ENCODE data around the gene TEX51.

Gene TEX51

GRCh38 chr2:126933711-126934091 lies 35.0 kb downstream of the TEX51 start:
- TF ChIP-seq GLIS3 (CRISPR knock-in tag; IDR thresholded peaks at IDR 0.05) (no peak), PATZ1 (CRISPR knock-in tag; IDR thresholded peaks at IDR 0.05; ENCODE audit: borderline replicate concordance) (no peak), ESRRG (CRISPR knock-in tag; IDR thresholded peaks at IDR 0.05) (no peak), ZNF565 (CRISPR knock-in tag; conservative IDR thresholded peaks at IDR 0.05; ENCODE audit: low read depth) (no peak), CSRNP3 (CRISPR knock-in tag; IDR thresholded peaks at IDR 0.05) (no peak), PPARA (CRISPR knock-in tag; IDR thresholded peaks at IDR 0.05; ENCODE audit: borderline replicate concordance) (no peak), ZNF8 (CRISPR knock-in tag; IDR thresholded peaks at IDR 0.05) (no peak), POU6F1 (CRISPR knock-in tag; IDR thresholded peaks at IDR 0.05; ENCODE audit: borderline replicate concordance, low read depth) (no peak), CREB5 (CRISPR knock-in tag; IDR thresholded peaks at IDR 0.05; ENCODE audit: low read depth) (no peak), ZC3H10 (CRISPR knock-in tag; IDR thresholded peaks at IDR 0.05) (no peak), ISL1 (CRISPR knock-in tag; IDR thresholded peaks at IDR 0.05) (no peak), TSHZ2 (CRISPR knock-in tag; IDR thresholded peaks at IDR 0.05) (no peak), RARB (CRISPR knock-in tag; IDR thresholded peaks at IDR 0.05) (no peak), ARNTL (CRISPR knock-in tag; IDR thresholded peaks at IDR 0.05; ENCODE audit: borderline replicate concordance, low read depth) (no peak), BACH2 (CRISPR knock-in tag; IDR thresholded peaks at IDR 0.05; ENCODE audit: borderline replicate concordance) (no peak)
- no peak for ATAC-seq

GRCh38 chr2:126934809-126935208 lies 36.1 kb downstream of the TEX51 start:
- no peak for ATAC-seq
- TF ChIP-seq BACH2 (CRISPR knock-in tag; IDR thresholded peaks at IDR 0.05; ENCODE audit: borderline replicate concordance) (no peak), ZNF70 (CRISPR knock-in tag; IDR thresholded peaks at IDR 0.05) (no peak)

GRCh38 chr2:126935774-126936173 lies 37.1 kb downstream of the TEX51 start:
- TF ChIP-seq TCF4 (CRISPR knock-in tag; IDR thresholded peaks at IDR 0.05; ENCODE audit: borderline replicate concordance) (no peak), PPARA (CRISPR knock-in tag; IDR thresholded peaks at IDR 0.05; ENCODE audit: borderline replicate concordance) (no peak), ZNF70 (CRISPR knock-in tag; IDR thresholded peaks at IDR 0.05) (no peak), SNAI2 (CRISPR knock-in tag; IDR thresholded peaks at IDR 0.05) (no peak), POU6F1 (CRISPR knock-in tag; IDR thresholded peaks at IDR 0.05; ENCODE audit: borderline replicate concordance, low read depth) (no peak)
- ATAC-seq: no peak

All from SK-N-SH treated with all-trans-retinoic acid at 6 μM for 48 hours (cell line).